Superior temporal gyrus (tissue), 1 donor: ENCODE measurements around the gene RAPGEF1.

Source experiments
- DNase-seq: peaks from one replicate; pipeline ENCODE4 v3.0.0-alpha.2; 2016; ENCODE audit errors: extremely low spot score

The RAPGEF1 gene

DNA sequence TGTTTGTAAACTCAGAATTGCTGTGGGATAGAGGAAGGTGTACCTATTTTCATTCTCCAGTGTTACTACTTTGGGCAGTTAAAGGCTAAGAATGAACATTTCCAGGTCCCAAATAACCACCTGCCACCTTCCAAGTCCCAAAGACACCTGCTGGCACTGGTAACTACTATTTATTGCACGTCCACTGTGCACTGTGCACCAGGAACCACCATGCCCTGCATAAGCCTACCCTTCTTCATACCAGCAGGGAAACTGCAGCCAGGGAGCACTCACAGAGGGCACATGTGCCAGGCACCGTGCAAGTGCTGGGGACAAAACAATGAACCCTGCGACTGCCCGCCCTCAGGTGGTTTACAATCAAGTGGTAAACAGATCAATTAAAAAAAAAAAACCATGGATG, 34.9 kb downstream of the RAPGEF1 start:
- DNase-seq, result no peak

DNA sequence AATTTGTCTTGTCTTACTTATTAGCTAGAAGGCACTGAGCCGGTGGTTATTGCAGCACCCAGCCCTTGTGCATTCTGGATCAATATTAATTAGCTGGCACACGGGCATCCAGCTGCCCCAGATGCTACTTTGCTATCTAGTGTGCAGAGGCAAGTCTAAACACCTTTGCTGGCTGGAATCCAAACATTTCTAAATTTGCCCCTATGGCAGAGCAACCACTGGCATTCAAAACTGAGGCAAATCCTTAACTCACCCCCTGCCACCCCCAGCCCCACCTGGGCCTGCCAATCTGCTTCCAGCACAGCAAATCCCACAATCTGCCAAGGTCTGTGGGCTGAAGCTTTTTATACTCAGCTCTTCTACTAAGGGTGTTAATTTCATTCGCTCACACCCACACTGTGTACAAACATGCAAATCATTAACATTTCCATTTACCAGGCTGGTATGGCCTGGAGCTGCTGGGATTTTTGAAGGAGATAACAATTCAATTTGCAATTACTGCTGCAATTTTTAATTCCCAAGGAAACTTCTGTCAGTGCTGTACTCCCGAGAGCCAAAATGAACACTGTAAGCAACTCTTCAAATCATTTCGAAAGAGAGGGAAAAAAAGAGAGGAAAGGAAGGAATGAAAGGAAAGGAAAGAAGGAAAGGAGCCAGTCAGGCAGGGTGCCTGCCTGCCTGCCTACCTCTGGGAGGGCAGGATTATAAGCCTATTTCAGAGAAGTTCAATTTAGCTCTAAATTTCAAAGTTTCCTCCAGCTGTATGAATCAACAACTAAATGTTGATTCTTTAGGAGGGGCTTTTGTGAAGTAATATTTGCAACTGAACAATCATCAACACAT, 35.5 kb downstream of the RAPGEF1 start:
- no peak for DNase-seq

DNA sequence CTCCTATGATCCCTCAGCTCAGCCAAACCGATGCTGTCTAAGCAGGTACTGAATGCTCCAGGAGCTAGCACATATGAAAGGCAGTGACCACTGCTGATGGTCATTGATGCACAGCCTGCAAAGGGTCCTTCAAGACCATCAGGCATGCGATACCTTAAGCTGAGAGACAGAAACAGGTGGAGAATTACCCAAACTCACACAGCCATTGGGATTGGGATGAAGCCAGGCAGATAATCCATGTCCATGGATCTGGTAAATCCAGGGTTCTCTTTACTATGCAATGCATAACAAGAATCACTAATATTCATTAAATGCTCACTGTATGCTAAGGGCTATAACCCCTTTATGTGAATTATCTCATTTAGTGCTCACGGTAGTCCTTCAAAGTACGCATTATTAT, 36.2 kb downstream of the RAPGEF1 start:
- DNase-seq, result no peak

- DNase-seq, result no peak
Observed at GRCh38 chr9:131702911-131703310, 37.0 kb downstream of the RAPGEF1 start.

- no peak for DNase-seq
Observed at GRCh38 chr9:131701789-131702337, 38.0 kb downstream of the RAPGEF1 start.

GRCh38 chr9:131701436-131701781, 38.5 kb downstream of the RAPGEF1 start:
- DNase-seq, result no peak

DNA sequence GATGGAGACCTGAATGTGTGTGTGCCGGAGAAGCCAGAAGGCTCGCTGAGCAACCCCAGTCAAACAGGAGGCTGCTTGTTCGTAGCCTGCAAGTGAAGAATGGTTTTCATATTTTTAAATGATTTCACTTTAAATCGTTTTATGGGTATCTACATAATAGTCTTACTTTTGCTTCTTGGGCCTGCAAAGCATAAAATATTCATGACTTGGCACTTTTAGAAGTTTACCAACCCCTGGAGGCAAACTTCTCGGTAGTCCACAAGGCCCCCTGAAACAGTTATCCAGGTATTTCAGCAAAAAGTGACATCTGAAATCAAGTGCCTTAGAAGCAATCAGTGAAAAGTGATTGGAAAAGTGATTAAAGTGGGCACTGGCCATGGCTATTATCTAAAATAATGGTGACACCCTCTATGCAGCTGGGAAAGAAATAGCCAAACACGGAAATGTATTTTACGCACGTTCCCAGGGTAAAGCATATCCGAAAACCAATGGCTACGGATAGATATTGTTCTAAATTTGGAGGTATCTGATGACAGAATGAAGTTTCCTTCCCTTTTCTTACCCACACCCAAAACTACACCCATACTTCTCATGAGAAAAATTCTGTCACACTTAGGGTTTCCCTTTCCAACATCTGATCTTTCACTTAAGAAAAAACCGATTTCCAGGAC, 39.0 kb downstream of the RAPGEF1 start:
- DNase-seq, result no peak

DNA sequence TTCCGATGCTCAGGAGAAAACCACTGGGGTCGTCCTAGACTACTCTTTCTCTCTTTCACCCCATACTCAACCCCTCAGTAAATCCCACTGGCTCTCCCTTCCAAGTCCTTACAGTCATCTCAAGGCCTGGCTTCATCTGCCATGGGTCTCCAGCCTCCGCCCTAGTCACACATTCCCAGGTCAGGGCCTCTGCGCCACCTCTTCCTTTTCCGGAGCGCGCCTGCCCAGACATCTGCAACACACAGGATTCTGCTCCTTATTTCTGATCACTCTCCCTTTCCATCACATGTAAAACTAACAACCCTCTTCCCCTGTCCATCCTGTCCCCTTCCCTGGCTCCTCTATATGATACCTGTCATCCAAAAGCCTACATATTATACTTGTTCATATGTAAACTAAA, 39.8 kb downstream of the RAPGEF1 start:
- no peak for DNase-seq

DNA sequence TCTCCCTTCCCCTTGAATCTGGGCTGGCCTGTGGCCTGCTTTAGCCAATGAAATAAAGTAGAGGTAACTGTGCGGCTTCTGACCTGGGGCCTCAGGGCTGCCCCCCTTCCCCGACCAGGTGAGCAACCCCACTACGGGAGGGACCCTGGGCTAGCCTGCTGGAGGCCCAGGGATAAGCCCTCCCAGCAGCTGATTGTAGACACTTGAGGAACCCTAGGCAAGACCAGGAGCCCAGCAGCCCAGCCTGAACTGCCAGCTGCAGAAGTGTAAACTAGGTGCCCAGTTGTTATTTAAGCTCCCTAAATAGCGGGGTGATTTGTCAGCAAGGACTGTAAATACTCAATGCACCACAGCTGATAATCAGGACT, 41.3 kb downstream of the RAPGEF1 start:
- no peak for DNase-seq

GRCh38 chr9:131697908-131698617, 41.8 kb downstream of the RAPGEF1 start:
- DNase-seq, result no peak

GRCh38 chr9:131697097-131697496, 42.8 kb downstream of the RAPGEF1 start:
- no peak for DNase-seq

DNA sequence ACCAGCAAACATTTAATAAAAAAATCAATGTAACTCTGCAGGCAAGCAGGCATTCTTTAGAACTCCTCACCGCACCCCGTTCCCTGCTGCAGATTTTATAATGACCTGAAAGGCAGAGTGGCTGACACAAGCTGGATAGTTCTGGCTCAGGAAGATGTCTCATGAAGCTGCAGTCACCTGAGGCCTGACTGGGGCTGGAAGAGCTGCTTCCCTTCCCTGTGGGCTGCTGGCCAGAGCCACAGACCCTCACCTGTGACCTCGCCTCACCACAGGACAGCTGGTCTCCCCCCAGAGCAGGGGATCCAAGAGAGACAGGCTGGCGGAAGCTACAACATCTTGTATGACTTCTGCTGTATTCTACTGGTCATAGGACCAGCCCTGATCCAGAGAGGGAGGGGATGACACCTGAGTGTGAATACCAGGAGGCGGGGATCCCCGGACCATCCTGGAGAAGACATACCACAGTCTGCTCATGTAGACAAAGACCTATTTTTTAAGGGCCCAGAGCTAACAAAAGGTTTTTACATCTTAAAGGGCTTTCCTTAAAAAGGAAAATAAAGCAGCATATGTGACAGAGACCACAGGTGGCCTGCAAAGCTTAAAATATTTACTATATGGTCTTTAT, 43.9 kb downstream of the RAPGEF1 start:
- DNase-seq, result no peak

- DNase-seq, result no peak
Observed at GRCh38 chr9:131695366-131695765, 44.5 kb downstream of the RAPGEF1 start.

GRCh38 chr9:131693651-131694597, 46.0 kb downstream of the RAPGEF1 start:
- DNase-seq, result no peak

GRCh38 chr9:131692612-131693562, 47.0 kb downstream of the RAPGEF1 start:
- DNase-seq, result no peak

DNA sequence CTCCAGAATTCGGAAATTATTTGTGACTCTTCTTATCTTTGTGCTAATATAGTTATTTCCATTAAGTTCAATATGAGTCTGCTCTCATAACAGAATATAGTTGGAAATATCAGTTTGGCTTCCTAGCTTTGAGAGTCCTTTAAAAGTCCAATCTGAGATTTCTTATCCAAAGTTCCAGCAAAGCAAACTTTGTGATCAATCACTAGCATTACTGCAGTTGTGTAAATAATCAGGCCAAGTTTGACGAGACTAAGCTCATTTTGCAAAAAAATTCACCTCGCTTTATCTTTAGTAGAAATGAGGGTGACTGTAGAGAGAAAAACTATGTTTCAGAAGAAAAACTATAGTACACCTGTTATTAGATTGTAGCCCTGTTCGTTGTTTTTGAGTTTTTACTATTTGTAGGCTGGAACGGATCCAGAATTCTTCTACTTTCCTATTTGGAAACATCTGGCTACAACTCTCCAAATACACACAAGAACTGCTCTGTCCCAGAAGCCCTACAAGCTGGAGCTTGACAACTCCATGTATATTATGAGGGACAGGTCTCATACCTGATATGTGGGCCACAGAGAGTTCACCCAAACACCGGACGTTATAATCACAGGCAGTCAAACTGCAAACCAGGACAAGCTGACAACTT, 47.8 kb downstream of the RAPGEF1 start:
- no peak for DNase-seq

DNA sequence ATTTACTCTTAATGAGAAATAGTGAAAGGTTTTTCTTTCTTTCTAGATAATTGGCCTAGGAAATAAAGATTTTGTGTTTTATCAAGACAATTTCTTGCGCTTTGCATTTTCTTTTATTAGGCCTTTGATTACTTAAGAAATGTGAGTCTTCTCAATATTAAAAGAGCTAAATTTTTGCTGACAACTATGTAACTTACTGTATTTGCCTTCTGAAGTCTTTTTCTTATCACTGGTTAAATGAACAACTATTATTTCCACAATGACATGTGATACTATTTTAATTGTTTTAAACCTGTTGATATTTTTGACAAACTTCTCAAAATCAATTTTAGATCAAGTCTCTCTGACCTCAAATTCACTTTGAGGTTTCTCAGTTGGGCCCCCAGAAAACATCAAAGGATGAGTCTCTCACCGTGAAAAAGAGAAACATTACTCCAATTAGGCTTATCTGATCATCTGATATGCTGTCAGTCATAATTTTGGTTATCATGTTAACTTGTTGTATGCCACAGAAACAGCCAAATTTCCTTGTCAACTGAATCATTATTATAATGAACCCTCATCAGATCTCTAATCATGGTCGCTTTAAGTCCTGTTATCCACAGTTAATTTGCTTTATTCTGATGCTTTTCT, 48.8 kb downstream of the RAPGEF1 start:
- DNase-seq, result no peak

- DNase-seq, result no peak
Observed at GRCh38 chr9:131690462-131690861, 49.4 kb downstream of the RAPGEF1 start.

GRCh38 chr9:131688377-131688776, 51.5 kb downstream of the RAPGEF1 start:
- no peak for DNase-seq
